GM23248 (cell line): ENCODE measurements around the gene KCNC1.

Experiments used
- EZH2 ChIP-seq: fragments of 200-600 bp; sonication (generic); IDR thresholded peaks from 2 replicates; pipeline ENCODE4 v1.6.1; 2018; ENCODE audit warnings: antibody characterized with exemption, mild to moderate bottlenecking; ENCODE audit not compliant: insufficient read depth, poor library complexity, severe bottlenecking
- EZH2phosphoT487 ChIP-seq: fragments of 200-600 bp; sonication (generic); IDR thresholded peaks from 2 replicates; pipeline ENCODE4 v1.6.1; 2018; ENCODE audit warnings: antibody characterized with exemption, moderate library complexity, mild to moderate bottlenecking, low read depth; ENCODE audit not compliant: insufficient read depth

- no peak for TF ChIP-seq EZH2phosphoT487
- no peak for TF ChIP-seq EZH2
These were observed 38.8 kb upstream of the KCNC1 start for GRCh38 chr11:17695454-17696441.
